HCT116 (cell line): Measurements from ENCODE around the gene FRMD4A.

Experiments
- EZH2 ChIP-seq: fragments of 200-600 bp; sonication (generic); IDR thresholded peaks from 2 replicates; pipeline ENCODE4 v1.6.1; 2017; ENCODE audit warnings: antibody characterized with exemption, mixed run types
- POLR2A ChIP-seq: IDR thresholded peaks from 2 replicates; pipeline ENCODE4 v1.7.0; 2011; ENCODE audit warnings: borderline replicate concordance; ENCODE audit not compliant: insufficient read depth, insufficient read length; ENCODE audit errors: extremely low read depth
- RAD21 ChIP-seq: IDR thresholded peaks from 2 replicates; pipeline ENCODE4 v1.6.1; 2012; ENCODE audit warnings: low read depth, mild to moderate bottlenecking
- TCF7L2 ChIP-seq: IDR thresholded peaks from 2 replicates; pipeline ENCODE4 v1.7.0; 2011; ENCODE audit warnings: borderline replicate concordance, inconsistent platforms; ENCODE audit not compliant: insufficient read depth, insufficient read length; ENCODE audit errors: extremely low read depth
- TF ChIP-seq, protein P1 (sequence below), 3 experiments: fragments of 200-600 bp in 1 of 3; sonication (generic) in 1 of 3; IDR thresholded peaks in 2 of 3; conservative IDR thresholded peaks in 1 of 3; 2 replicates each; pipeline ENCODE4 v1.5.1; 2012 to 2017; ENCODE audit warnings: low read depth in 2 of 3, low read length in 2 of 3, antibody characterized with exemption in 1 of 3, borderline replicate concordance in 1 of 3, control low read depth in 1 of 3, mild to moderate bottlenecking in 1 of 3, mixed read lengths in 1 of 3, mixed run types in 1 of 3, moderate library complexity in 1 of 3; ENCODE audit not compliant: insufficient read depth in 1 of 3

DNA sequence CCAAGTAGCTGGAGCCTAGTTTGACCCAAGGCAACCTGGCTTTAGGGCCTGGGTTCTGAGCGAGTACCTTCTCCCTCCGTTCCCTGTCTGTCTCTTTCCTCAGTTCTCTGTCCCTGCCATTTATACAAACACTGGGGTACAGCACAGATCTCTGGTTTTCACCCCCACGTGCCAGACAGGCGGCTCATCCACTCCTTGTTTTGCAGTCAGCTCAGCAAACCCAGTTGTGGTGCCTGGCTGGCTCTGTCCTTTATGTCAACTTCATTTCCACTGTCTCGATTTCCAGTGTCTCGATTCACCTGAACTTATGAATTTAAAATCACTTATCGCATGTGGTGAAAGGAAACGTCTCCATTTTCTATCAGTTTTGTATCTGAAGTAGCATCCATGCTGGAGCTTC is 230.8 kb downstream of the FRMD4A start:
- TF ChIP-seq RAD21 (no peak), TCF7L2 (no peak), POLR2A (no peak), EZH2 (no peak)
- TF ChIP-seq, protein P1, sequence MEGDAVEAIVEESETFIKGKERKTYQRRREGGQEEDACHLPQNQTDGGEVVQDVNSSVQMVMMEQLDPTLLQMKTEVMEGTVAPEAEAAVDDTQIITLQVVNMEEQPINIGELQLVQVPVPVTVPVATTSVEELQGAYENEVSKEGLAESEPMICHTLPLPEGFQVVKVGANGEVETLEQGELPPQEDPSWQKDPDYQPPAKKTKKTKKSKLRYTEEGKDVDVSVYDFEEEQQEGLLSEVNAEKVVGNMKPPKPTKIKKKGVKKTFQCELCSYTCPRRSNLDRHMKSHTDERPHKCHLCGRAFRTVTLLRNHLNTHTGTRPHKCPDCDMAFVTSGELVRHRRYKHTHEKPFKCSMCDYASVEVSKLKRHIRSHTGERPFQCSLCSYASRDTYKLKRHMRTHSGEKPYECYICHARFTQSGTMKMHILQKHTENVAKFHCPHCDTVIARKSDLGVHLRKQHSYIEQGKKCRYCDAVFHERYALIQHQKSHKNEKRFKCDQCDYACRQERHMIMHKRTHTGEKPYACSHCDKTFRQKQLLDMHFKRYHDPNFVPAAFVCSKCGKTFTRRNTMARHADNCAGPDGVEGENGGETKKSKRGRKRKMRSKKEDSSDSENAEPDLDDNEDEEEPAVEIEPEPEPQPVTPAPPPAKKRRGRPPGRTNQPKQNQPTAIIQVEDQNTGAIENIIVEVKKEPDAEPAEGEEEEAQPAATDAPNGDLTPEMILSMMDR (IDR thresholded peaks at IDR 0.05 in 2 of 3, conservative IDR thresholded peaks at IDR 0.05 in 1 of 3; ENCODE audit: borderline replicate concordance in 1 of 3, insufficient read depth in 1 of 3, low read depth in 2 of 3, low read length in 2 of 3) = no peak
